ENCODE results near the gene LRP1. TPM values are rescaled to one million over a fixed set of nuclear protein-coding genes. Genes with fewer than 3 reads are reported as not detected.

Gene LRP1
- total RNA-seq, 1 experiment from 2014 or later: 12.4 TPM

GRCh38 chr12:57229046-57229633 is 100.9 kb downstream of the LRP1 start:
- Mint-ChIP-seq H3K36me3 (ENCODE audit: insufficient read depth, unreplicated experiment) (peaks cover 56% of the 10 kb centered on the region), H3K9me3 (ENCODE audit: low read depth, unreplicated experiment) (no peaks in the 10 kb centered on the region), H3K27me3 (ENCODE audit: unreplicated experiment) (peaks cover 41% of the 10 kb centered on the region), H3K27ac (ENCODE audit: unreplicated experiment) (peak overlapping the region; percentile 99), H3K4me1 (ENCODE audit: low read depth, unreplicated experiment) (peaks cover 39% of the 10 kb centered on the region), H3K4me3 (ENCODE audit: low read depth, unreplicated experiment) (peak overlapping the region; percentile 98)
- intact Hi-C loops (cut with micrococcal nuclease; ENCODE audit: unreplicated experiment): no loop called here
- CTCF ChIA-PET: interaction anchor here (0.6 to 2.4 kb wide), 8 partner anchors 10 to 524 kb away, joined by 3 to 26 read pairs (median 12); partner anchors contain the start of gene NXPH4
- no peak for TF ChIP-seq CTCF (IDR thresholded peaks at IDR 0.05; ENCODE audit: unreplicated experiment)
- DNase-seq: no peak
- BruUV-seq (replicated peaks): TSS peak; percentile 90

GRCh38 chr12:57229634-57230380 is 101.5 kb downstream of the LRP1 start, which contains the start of gene SHMT2:
TSS of gene SHMT2 (plus strand) at chr12:57229711. CDS start at chr12:57229779, 68 bp downstream.
- peaks cover 34% of the 10 kb centered on the region for H3K27me3 Mint-ChIP-seq (ENCODE audit: unreplicated experiment)
- peak; percentile 97 for DNase-seq
- TSS peak; percentile 48 for BruUV-seq (replicated peaks)
- TF ChIP-seq CTCF (IDR thresholded peaks at IDR 0.05; ENCODE audit: unreplicated experiment): no peak
- peaks cover 60% of the 10 kb centered on the region for H3K36me3 Mint-ChIP-seq (ENCODE audit: insufficient read depth, unreplicated experiment)
- H3K4me1 Mint-ChIP-seq (ENCODE audit: low read depth, unreplicated experiment): peaks cover 39% of the 10 kb centered on the region
- peak within 1 kb of the TSS; percentile 99 for H3K27ac Mint-ChIP-seq (ENCODE audit: unreplicated experiment)
- H3K4me3 Mint-ChIP-seq (ENCODE audit: low read depth, unreplicated experiment): peak within 1 kb of the TSS; percentile 98
- CTCF ChIA-PET: interaction anchor here (0.6 to 2.4 kb wide), 9 partner anchors 10 to 596 kb away, joined by 3 to 26 read pairs (median 12); partner anchors contain the start of gene NXPH4
- intact Hi-C loops (cut with micrococcal nuclease; ENCODE audit: unreplicated experiment): no loop called here
- H3K9me3 Mint-ChIP-seq (ENCODE audit: low read depth, unreplicated experiment): no peaks in the 10 kb centered on the region

GRCh38 chr12:57230381-57231155 is 102.3 kb downstream of the LRP1 start:
- peak overlapping the region; percentile 99 for H3K27ac Mint-ChIP-seq (ENCODE audit: unreplicated experiment)
- intact Hi-C loops (cut with micrococcal nuclease; ENCODE audit: unreplicated experiment): no loop called here
- peaks cover 64% of the 10 kb centered on the region for H3K36me3 Mint-ChIP-seq (ENCODE audit: insufficient read depth, unreplicated experiment)
- no peak for DNase-seq
- BruUV-seq (replicated peaks): no TSS peak
- H3K27me3 Mint-ChIP-seq (ENCODE audit: unreplicated experiment): peaks cover 27% of the 10 kb centered on the region
- no peaks in the 10 kb centered on the region for H3K9me3 Mint-ChIP-seq (ENCODE audit: low read depth, unreplicated experiment)
- H3K4me3 Mint-ChIP-seq (ENCODE audit: low read depth, unreplicated experiment): peak overlapping the region; percentile 98
- peaks cover 39% of the 10 kb centered on the region for H3K4me1 Mint-ChIP-seq (ENCODE audit: low read depth, unreplicated experiment)
- TF ChIP-seq CTCF (IDR thresholded peaks at IDR 0.05; ENCODE audit: unreplicated experiment): no peak
- CTCF ChIA-PET: interaction anchor here (0.6 to 2.4 kb wide), 6 partner anchors 9 to 597 kb away, joined by 3 to 26 read pairs (median 12); partner anchors contain the start of gene NXPH4

Data from Calu3 (cell line).